Measurements from ENCODE around the gene INF2.

The INF2 gene

GRCh38 chr14:104678901-104679705 is 10.3 kb upstream of the INF2 start:
- H3K36me3 ChIP-seq (ENCODE audit: control insufficient read depth in 1 of 2, insufficient read depth in 2 of 2, low read length in 2 of 2): no peaks in the 10 kb centered on the region
- H3K4me1 ChIP-seq (ENCODE audit: control insufficient read depth in 1 of 2, insufficient read depth in 2 of 2, low read length in 2 of 2): peaks cover 27 to 48% of the 10 kb centered on the region in 2 donors

GRCh38 chr14:104680056-104680805 is 9.2 kb upstream of the INF2 start:
- H3K36me3 ChIP-seq (ENCODE audit: control insufficient read depth in 1 of 2, insufficient read depth in 2 of 2, low read length in 2 of 2): no peaks in the 10 kb centered on the region
- peak overlapping the region; percentile 67 for H3K27ac ChIP-seq (ENCODE audit: low read length)
- H3K4me1 ChIP-seq (ENCODE audit: control insufficient read depth in 1 of 2, insufficient read depth in 2 of 2, low read length in 2 of 2): peaks cover 27 to 48% of the 10 kb centered on the region in 2 donors
- no peaks in the 10 kb centered on the region for H3K27me3 ChIP-seq (ENCODE audit: low read depth, low read length)
- H3K4me3 ChIP-seq (ENCODE audit: low read depth in 1 of 2, low read length in 2 of 2): no peak overlapping the region
- no peaks in the 10 kb centered on the region for H3K9me3 ChIP-seq (ENCODE audit: control insufficient read depth in 1 of 2, low read length in 2 of 2)

More at GRCh38 chr14:104678901-104679705, 10.3 kb upstream of the INF2 start:
- no peak overlapping the region for H3K27ac ChIP-seq (ENCODE audit: low read length)
- H3K9me3 ChIP-seq (ENCODE audit: control insufficient read depth in 1 of 2, low read length in 2 of 2): no peaks in the 10 kb centered on the region
- no peaks in the 10 kb centered on the region for H3K27me3 ChIP-seq (ENCODE audit: low read depth, low read length)
- H3K4me3 ChIP-seq (ENCODE audit: low read depth in 1 of 2, low read length in 2 of 2): peak overlapping the region in 1 of 2 donors; percentile 64

- Histone ChIP-seq H3K4me3 (ENCODE audit: low read depth in 1 of 2, low read length in 2 of 2) (peak overlapping the region; percentile 25 to 33), H3K27ac (ENCODE audit: low read length) (peak overlapping the region; percentile 82), H3K4me1 (ENCODE audit: control insufficient read depth in 1 of 2, insufficient read depth in 2 of 2, low read length in 2 of 2) (peaks cover 27 to 48% of the 10 kb centered on the region in 2 donors), H3K9me3 (ENCODE audit: control insufficient read depth in 1 of 2, low read length in 2 of 2) (no peaks in the 10 kb centered on the region), H3K36me3 (ENCODE audit: control insufficient read depth in 1 of 2, insufficient read depth in 2 of 2, low read length in 2 of 2) (no peaks in the 10 kb centered on the region), H3K27me3 (ENCODE audit: low read depth, low read length) (no peaks in the 10 kb centered on the region)
These were observed 8.4 kb upstream of the INF2 start for GRCh38 chr14:104680806-104681688.

- H3K27me3 ChIP-seq (ENCODE audit: low read depth, low read length): no peaks in the 10 kb centered on the region
- H3K4me3 ChIP-seq (ENCODE audit: low read depth in 1 of 2, low read length in 2 of 2): peak overlapping the region; percentile 25 to 33
- H3K9me3 ChIP-seq (ENCODE audit: control insufficient read depth in 1 of 2, low read length in 2 of 2): no peaks in the 10 kb centered on the region
- no peaks in the 10 kb centered on the region for H3K36me3 ChIP-seq (ENCODE audit: control insufficient read depth in 1 of 2, insufficient read depth in 2 of 2, low read length in 2 of 2)
- H3K4me1 ChIP-seq (ENCODE audit: control insufficient read depth in 1 of 2, insufficient read depth in 2 of 2, low read length in 2 of 2): peaks cover 27 to 48% of the 10 kb centered on the region in 2 donors
- H3K27ac ChIP-seq (ENCODE audit: low read length): peak overlapping the region; percentile 82
These were observed 7.7 kb upstream of the INF2 start for GRCh38 chr14:104681689-104682074.

GRCh38 chr14:104682107-104682593 is 7.3 kb upstream of the INF2 start:
- Histone ChIP-seq H3K4me1 (ENCODE audit: control insufficient read depth in 1 of 2, insufficient read depth in 2 of 2, low read length in 2 of 2) (peaks cover 25 to 48% of the 10 kb centered on the region in 2 donors), H3K27me3 (ENCODE audit: low read depth, low read length) (no peaks in the 10 kb centered on the region), H3K27ac (ENCODE audit: low read length) (no peak overlapping the region), H3K36me3 (ENCODE audit: control insufficient read depth in 1 of 2, insufficient read depth in 2 of 2, low read length in 2 of 2) (no peaks in the 10 kb centered on the region), H3K9me3 (ENCODE audit: control insufficient read depth in 1 of 2, low read length in 2 of 2) (no peaks in the 10 kb centered on the region), H3K4me3 (ENCODE audit: low read depth in 1 of 2, low read length in 2 of 2) (peak overlapping the region; percentile 21 to 25)

GRCh38 chr14:104683653-104684448 is 5.6 kb upstream of the INF2 start:
- peaks cover 22 to 51% of the 10 kb centered on the region in 2 donors for H3K4me1 ChIP-seq (ENCODE audit: control insufficient read depth in 1 of 2, insufficient read depth in 2 of 2, low read length in 2 of 2)
- no peak overlapping the region for H3K4me3 ChIP-seq (ENCODE audit: low read depth in 1 of 2, low read length in 2 of 2)
- no peak overlapping the region for H3K27ac ChIP-seq (ENCODE audit: low read length)
- H3K36me3 ChIP-seq (ENCODE audit: control insufficient read depth in 1 of 2, insufficient read depth in 2 of 2, low read length in 2 of 2): no peaks in the 10 kb centered on the region
- H3K9me3 ChIP-seq (ENCODE audit: control insufficient read depth in 1 of 2, low read length in 2 of 2): no peaks in the 10 kb centered on the region
- no peaks in the 10 kb centered on the region for H3K27me3 ChIP-seq (ENCODE audit: low read depth, low read length)

GRCh38 chr14:104684449-104684821 is 5.0 kb upstream of the INF2 start:
- H3K36me3 ChIP-seq (ENCODE audit: control insufficient read depth in 1 of 2, insufficient read depth in 2 of 2, low read length in 2 of 2): no peaks in the 10 kb centered on the region
- no peaks in the 10 kb centered on the region for H3K9me3 ChIP-seq (ENCODE audit: control insufficient read depth in 1 of 2, low read length in 2 of 2)
- no peak overlapping the region for H3K27ac ChIP-seq (ENCODE audit: low read length)
- no peaks in the 10 kb centered on the region for H3K27me3 ChIP-seq (ENCODE audit: low read depth, low read length)
- peaks cover 22 to 48% of the 10 kb centered on the region in 2 donors for H3K4me1 ChIP-seq (ENCODE audit: control insufficient read depth in 1 of 2, insufficient read depth in 2 of 2, low read length in 2 of 2)
- H3K4me3 ChIP-seq (ENCODE audit: low read depth in 1 of 2, low read length in 2 of 2): no peak overlapping the region

- H3K27ac ChIP-seq (ENCODE audit: low read length): no peak overlapping the region
- peaks cover 22 to 42% of the 10 kb centered on the region in 2 donors for H3K4me1 ChIP-seq (ENCODE audit: control insufficient read depth in 1 of 2, insufficient read depth in 2 of 2, low read length in 2 of 2)
- no peaks in the 10 kb centered on the region for H3K9me3 ChIP-seq (ENCODE audit: control insufficient read depth in 1 of 2, low read length in 2 of 2)
These were observed 4.0 kb upstream of the INF2 start for GRCh38 chr14:104685216-104685997.

GRCh38 chr14:104685998-104686610 is 3.3 kb upstream of the INF2 start:
- Histone ChIP-seq H3K27me3 (ENCODE audit: low read depth, low read length) (no peaks in the 10 kb centered on the region), H3K27ac (ENCODE audit: low read length) (no peak overlapping the region), H3K4me3 (ENCODE audit: low read depth in 1 of 2, low read length in 2 of 2) (no peak overlapping the region), H3K9me3 (ENCODE audit: control insufficient read depth in 1 of 2, low read length in 2 of 2) (no peaks in the 10 kb centered on the region), H3K4me1 (ENCODE audit: control insufficient read depth in 1 of 2, insufficient read depth in 2 of 2, low read length in 2 of 2) (peaks cover 20 to 42% of the 10 kb centered on the region in 2 donors), H3K36me3 (ENCODE audit: control insufficient read depth in 1 of 2, insufficient read depth in 2 of 2, low read length in 2 of 2) (no peaks in the 10 kb centered on the region)

More at GRCh38 chr14:104685216-104685997, 4.0 kb upstream of the INF2 start:
- Histone ChIP-seq H3K27me3 (ENCODE audit: low read depth, low read length) (no peaks in the 10 kb centered on the region), H3K36me3 (ENCODE audit: control insufficient read depth in 1 of 2, insufficient read depth in 2 of 2, low read length in 2 of 2) (no peaks in the 10 kb centered on the region), H3K4me3 (ENCODE audit: low read depth in 1 of 2, low read length in 2 of 2) (no peak overlapping the region)
